H1 (cell line): ENCODE data around the gene LARP1. TPM values are rescaled to one million over a fixed set of nuclear protein-coding genes. Genes with fewer than 3 reads are reported as not detected.

Experiments
- EZH2 ChIP-seq: fragments of 200-600 bp; sonication (generic); IDR thresholded peaks from 2 replicates; pipeline ENCODE4 v1.7.1; 2012; ENCODE audit warnings: low read depth, mild to moderate bottlenecking, moderate library complexity, low read length, inconsistent platforms; ENCODE audit not compliant: severe bottlenecking
- polyA plus RNA-seq, 7 experiments: library from polyadenylated mRNA; depleted of rRNA in 3 of 7; stranded (reverse) in 5 of 7; unstranded in 2 of 7; fragments of >200 nt in 5 of 7; fragments of 200-250 nt in 2 of 7; gene quantifications; 1 replicate in 5 of 7; 2 replicates in 1 of 7; 4 replicates in 1 of 7; pipeline versions ENCODE4 v1.2.1 to v1.2.3, GENCODE V29; 2011 to 2013; ENCODE audit warnings: missing spikeins in 2 of 7, mixed read lengths in 2 of 7
- total RNA-seq: library from RNA; stranded (reverse); fragmentation: NEBNext Ultra II Directional; extraction: Animal tissue kit (Norgen Biotek cat#: 25700); gene quantifications from 2 replicates; pipeline ENCODE4 v1.2.1, GENCODE V29; 2021
- TF ChIP-seq, protein P1 (sequence below): IDR thresholded peaks from 2 replicates; pipeline ENCODE4 v1.6.1; 2012; ENCODE audit warnings: inconsistent platforms

Gene LARP1
- total and polyA plus RNA-seq, 2 of the 8 experiments (the other 6 are each of a cell fraction or from before 2014, with no cell fraction given) = 106 to 422 TPM

DNA sequence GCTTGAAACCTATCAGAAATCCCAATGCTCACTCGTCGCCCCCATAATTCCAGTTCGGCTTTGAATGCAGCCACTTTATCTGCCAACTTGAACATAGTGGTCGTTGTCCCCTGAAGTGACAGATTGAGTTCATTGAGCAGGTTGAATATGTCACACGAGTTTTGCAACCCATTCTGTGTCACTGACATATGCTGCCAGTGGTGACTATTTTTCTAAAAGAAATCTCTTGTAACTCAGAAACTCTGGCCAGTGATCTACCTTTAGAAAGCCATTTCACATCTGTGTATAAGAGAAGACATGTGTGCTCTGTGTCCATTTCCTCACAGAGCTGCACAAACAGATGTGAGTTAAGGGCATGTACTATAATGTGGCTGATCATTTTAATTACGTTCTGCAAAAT lies 47.0 kb upstream of the LARP1 start (continued):
- TF ChIP-seq, protein P1, sequence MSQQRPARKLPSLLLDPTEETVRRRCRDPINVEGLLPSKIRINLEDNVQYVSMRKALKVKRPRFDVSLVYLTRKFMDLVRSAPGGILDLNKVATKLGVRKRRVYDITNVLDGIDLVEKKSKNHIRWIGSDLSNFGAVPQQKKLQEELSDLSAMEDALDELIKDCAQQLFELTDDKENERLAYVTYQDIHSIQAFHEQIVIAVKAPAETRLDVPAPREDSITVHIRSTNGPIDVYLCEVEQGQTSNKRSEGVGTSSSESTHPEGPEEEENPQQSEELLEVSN = no peak
- no peak for TF ChIP-seq EZH2
